ENCODE results near the gene CFAP77. TPM values are rescaled to one million over a fixed set of nuclear protein-coding genes. Genes with fewer than 3 reads are reported as not detected.

The CFAP77 gene
- total and polyA plus RNA-seq, 9 of the 15 experiments (the other 6 are each of a cell fraction or from before 2014, with no cell fraction given) = not detected

DNA sequence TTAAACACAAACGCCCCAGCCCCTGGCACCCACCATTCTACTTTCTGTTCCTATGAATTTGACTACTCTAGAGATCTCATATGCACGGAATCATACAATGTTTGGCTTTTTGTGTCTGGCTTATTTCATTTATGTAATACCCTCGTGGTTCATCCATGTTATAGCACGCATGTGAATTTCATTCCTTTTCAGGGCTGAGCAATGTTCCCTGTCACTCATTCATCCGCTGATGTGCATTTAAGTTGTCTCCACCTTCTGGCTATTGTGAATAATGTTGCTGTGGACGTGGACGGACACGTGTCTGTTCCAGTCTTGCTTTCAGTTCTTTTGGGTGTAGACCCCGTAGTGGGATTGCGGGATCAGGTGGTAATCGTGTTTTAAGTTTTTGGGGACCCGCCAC lies 92.5 kb downstream of the CFAP77 start (continued):
- TF ChIP-seq, protein P1, sequence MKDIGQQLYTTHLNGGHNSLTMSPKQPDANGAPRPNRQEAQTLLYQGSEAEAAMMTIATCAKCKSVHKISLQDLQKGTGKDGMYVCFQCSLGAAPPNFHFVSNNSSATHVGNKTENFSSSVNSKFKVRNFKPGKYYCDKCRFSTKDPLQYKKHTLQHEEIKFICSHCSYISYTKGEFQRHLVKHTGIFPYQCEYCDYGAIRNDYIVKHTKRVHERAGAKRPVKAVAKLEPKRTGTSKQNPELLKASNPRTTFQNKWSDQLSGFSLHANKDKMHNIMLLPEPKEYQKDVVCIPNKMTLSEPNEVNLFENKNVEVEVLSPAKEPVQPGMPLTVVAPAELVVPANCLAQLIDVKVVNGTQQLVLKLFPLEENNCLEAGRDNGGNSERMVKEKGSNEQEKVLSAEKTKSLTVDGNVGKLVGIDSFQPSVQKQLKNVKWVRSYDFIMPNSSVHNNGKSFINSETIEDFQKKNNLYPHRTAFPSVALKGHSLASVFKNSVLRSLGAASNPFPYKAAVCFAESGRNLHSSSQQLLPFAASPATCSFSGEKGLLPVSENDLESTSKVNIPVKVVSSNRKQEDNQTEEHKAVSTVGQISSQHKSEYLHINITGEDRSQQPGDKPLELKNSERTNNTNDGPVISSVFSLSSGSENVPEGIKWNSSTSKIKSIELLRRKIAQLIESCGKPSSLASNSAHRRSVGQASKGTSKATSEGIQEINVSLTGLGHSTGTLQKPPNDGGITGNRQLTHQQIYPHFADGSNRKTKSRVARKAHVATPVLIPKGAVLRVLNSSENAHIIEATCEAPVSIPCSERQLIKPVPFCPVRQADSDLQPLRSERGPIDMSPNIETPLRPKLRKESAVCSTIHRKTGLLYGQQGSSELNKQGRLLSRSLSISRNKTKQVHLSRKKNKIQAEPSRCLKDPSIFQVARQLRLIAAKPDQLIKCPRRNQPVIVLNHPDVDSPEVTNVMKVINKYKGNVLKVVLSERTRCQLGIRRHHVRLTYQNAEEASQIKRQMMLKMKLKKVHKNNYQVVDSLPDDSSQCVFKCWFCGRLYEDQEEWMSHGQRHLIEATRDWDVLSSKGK (CRISPR knock-in tag; IDR thresholded peaks at IDR 0.05) = no peak
- TF ChIP-seq, protein P2, sequence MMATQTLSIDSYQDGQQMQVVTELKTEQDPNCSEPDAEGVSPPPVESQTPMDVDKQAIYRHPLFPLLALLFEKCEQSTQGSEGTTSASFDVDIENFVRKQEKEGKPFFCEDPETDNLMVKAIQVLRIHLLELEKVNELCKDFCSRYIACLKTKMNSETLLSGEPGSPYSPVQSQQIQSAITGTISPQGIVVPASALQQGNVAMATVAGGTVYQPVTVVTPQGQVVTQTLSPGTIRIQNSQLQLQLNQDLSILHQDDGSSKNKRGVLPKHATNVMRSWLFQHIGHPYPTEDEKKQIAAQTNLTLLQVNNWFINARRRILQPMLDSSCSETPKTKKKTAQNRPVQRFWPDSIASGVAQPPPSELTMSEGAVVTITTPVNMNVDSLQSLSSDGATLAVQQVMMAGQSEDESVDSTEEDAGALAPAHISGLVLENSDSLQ (IDR thresholded peaks at IDR 0.05) = peak; percentile 71
- TF ChIP-seq POLR2B (IDR thresholded peaks at IDR 0.05; ENCODE audit: low read depth, partially characterized antibody) (no peak), SPI1 (IDR thresholded peaks at IDR 0.05; ENCODE audit: borderline replicate concordance, low read depth, low read length) (no peak)
- TF ChIP-seq, protein P3, sequence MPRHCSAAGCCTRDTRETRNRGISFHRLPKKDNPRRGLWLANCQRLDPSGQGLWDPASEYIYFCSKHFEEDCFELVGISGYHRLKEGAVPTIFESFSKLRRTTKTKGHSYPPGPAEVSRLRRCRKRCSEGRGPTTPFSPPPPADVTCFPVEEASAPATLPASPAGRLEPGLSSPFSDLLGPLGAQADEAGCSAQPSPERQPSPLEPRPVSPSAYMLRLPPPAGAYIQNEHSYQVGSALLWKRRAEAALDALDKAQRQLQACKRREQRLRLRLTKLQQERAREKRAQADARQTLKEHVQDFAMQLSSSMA (CRISPR knock-in tag; IDR thresholded peaks at IDR 0.05) = no peak
- TF ChIP-seq, protein P4, sequence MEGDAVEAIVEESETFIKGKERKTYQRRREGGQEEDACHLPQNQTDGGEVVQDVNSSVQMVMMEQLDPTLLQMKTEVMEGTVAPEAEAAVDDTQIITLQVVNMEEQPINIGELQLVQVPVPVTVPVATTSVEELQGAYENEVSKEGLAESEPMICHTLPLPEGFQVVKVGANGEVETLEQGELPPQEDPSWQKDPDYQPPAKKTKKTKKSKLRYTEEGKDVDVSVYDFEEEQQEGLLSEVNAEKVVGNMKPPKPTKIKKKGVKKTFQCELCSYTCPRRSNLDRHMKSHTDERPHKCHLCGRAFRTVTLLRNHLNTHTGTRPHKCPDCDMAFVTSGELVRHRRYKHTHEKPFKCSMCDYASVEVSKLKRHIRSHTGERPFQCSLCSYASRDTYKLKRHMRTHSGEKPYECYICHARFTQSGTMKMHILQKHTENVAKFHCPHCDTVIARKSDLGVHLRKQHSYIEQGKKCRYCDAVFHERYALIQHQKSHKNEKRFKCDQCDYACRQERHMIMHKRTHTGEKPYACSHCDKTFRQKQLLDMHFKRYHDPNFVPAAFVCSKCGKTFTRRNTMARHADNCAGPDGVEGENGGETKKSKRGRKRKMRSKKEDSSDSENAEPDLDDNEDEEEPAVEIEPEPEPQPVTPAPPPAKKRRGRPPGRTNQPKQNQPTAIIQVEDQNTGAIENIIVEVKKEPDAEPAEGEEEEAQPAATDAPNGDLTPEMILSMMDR (IDR thresholded peaks at IDR 0.05 in 2 of 3, conservative IDR thresholded peaks at IDR 0.05 in 1 of 3; ENCODE audit: insufficient read depth in 2 of 3, low read depth in 1 of 3, low read length in 3 of 3) = peak in 2 of 3 experiments; percentile 19 to 26; a peak in 2 of 6 replicates
- TF ChIP-seq, protein P5, sequence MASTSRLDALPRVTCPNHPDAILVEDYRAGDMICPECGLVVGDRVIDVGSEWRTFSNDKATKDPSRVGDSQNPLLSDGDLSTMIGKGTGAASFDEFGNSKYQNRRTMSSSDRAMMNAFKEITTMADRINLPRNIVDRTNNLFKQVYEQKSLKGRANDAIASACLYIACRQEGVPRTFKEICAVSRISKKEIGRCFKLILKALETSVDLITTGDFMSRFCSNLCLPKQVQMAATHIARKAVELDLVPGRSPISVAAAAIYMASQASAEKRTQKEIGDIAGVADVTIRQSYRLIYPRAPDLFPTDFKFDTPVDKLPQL (IDR thresholded peaks at IDR 0.05; ENCODE audit: extremely low read depth, insufficient read length) = no peak

Data from K562 (cell line).